Endothelial cell (in vitro differentiated cells): ENCODE results near the gene MSANTD7. TPM values are rescaled to one million over a fixed set of nuclear protein-coding genes. Genes with fewer than 3 reads are reported as not detected.

Source experiments
- DNase-seq: peaks from one replicate; pipeline ENCODE4 v3.0.0; 2021; ENCODE audit warnings: low spot score
- H3K27ac Mint-ChIP-seq: one replicate; pipeline ENCODE4 v1.8.0; 2021; ENCODE audit warnings: mixed read lengths, inconsistent platforms; ENCODE audit not compliant: unreplicated experiment
- H3K27me3 Mint-ChIP-seq: one replicate; pipeline ENCODE4 v1.8.0; 2021; ENCODE audit warnings: mild to moderate bottlenecking, moderate library complexity, mixed read lengths, inconsistent platforms; ENCODE audit not compliant: unreplicated experiment
- H3K36me3 Mint-ChIP-seq: one replicate; pipeline ENCODE4 v1.8.0; 2021; ENCODE audit warnings: mild to moderate bottlenecking, low read depth, mixed read lengths, inconsistent platforms; ENCODE audit not compliant: unreplicated experiment
- H3K4me1 Mint-ChIP-seq: one replicate; pipeline ENCODE4 v1.8.0; 2021; ENCODE audit warnings: mild to moderate bottlenecking, mixed read lengths, inconsistent platforms; ENCODE audit not compliant: unreplicated experiment
- H3K4me3 Mint-ChIP-seq: one replicate; pipeline ENCODE4 v1.8.0; 2021; ENCODE audit warnings: mild to moderate bottlenecking, mixed read lengths, inconsistent platforms; ENCODE audit not compliant: unreplicated experiment
- H3K9me3 Mint-ChIP-seq: one replicate; pipeline ENCODE4 v1.8.0; 2021; ENCODE audit warnings: mixed read lengths, inconsistent platforms; ENCODE audit not compliant: unreplicated experiment
- long read RNA-seq: library from polyadenylated mRNA; unstranded; transcript quantifications from one replicate; pipeline ENCODE4 v2.0.0, GENCODE V29; 2020; ENCODE audit not compliant: unreplicated experiment
- total RNA-seq: library from RNA; stranded (reverse); fragmentation: NEBNext Ultra II Directional; extraction: Animal tissue kit (Norgen Biotek cat#: 25700); gene quantifications from one replicate; pipeline ENCODE4 v1.2.1, GENCODE V29; 2021; ENCODE audit not compliant: unreplicated experiment
- TF ChIP-seq, protein P1 (sequence below): fragments of 200-600 bp; sonication (generic); IDR thresholded peaks from one replicate; pipeline ENCODE4 v1.5.0; 2021; ENCODE audit warnings: antibody characterized with exemption; ENCODE audit not compliant: unreplicated experiment

Gene MSANTD7
- total RNA-seq = 17.9 TPM
- long read RNA-seq, full-length matches to known transcripts = 6 of 7 reads
- long read RNA-seq, partial matches to known transcripts = 0 of 7 reads
- long read RNA-seq, other reads (novel, unspliced or antisense) = 1 of 7 reads

DNA sequence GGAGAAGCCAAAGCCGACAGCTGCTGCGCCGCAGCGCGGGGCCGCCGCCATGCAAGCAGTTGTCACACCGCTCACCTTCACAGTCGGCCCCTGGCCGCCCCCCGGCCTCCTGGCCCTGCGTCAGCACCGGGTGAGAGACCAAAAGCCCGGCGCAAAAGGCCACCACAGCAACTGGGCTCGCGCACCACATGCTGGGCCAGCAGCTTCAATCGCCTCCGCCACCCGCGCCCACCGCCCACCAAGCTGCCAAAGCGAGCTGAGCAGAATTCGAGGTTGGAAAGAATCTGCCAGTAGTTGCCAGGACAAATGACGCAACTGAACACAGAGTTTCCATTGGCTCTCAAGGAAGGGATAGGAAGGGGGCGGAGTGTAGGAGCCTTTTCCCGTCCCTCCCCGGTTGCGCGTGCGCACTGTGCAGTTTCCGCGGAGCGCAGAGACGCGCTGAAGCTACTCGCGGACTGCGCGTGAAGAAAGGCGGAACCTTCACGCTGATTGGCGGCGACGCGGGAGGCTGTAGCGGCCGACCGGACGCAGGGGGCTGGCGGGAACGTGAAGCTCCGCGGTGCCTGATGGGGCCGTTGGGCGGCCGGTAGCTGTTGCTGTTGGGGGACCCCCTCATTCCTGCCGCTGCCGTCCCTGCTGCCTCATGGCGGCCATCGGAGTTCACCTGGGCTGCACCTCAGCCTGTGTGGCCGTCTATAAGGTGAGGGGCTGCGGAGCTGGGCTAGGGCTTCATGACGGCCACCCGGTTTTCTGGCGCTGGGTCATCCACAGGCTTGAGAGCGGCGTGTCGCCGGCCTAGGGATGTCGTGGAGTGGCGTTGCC is at the start of gene MSANTD7, which contains the start of the genes CDNF and HSPA14:
Gene MSANTD7 (plus strand): TSS at position 550 of the 825 bp plus-strand sequence. CDS start 3,979 bp downstream, outside the sequence.
Gene CDNF (minus strand): TSS at position 281 of the 825 bp plus-strand sequence. CDS start 91 bp downstream, at position 190.
Gene HSPA14 (plus strand): TSS at position 550 of the 825 bp plus-strand sequence. CDS start 97 bp downstream, at position 647.
- peak; percentile 99 for DNase-seq
- H3K27ac Mint-ChIP-seq = peak within 1 kb of the TSS; percentile 95
- peak within 1 kb of the TSS; percentile 96 for H3K4me3 Mint-ChIP-seq
- H3K27me3 Mint-ChIP-seq = peaks cover 5% of the 10 kb centered on the region
- H3K9me3 Mint-ChIP-seq = no peaks in the 10 kb centered on the region
- peaks cover 29% of the 10 kb centered on the region for H3K4me1 Mint-ChIP-seq
- TF ChIP-seq, protein P1, sequence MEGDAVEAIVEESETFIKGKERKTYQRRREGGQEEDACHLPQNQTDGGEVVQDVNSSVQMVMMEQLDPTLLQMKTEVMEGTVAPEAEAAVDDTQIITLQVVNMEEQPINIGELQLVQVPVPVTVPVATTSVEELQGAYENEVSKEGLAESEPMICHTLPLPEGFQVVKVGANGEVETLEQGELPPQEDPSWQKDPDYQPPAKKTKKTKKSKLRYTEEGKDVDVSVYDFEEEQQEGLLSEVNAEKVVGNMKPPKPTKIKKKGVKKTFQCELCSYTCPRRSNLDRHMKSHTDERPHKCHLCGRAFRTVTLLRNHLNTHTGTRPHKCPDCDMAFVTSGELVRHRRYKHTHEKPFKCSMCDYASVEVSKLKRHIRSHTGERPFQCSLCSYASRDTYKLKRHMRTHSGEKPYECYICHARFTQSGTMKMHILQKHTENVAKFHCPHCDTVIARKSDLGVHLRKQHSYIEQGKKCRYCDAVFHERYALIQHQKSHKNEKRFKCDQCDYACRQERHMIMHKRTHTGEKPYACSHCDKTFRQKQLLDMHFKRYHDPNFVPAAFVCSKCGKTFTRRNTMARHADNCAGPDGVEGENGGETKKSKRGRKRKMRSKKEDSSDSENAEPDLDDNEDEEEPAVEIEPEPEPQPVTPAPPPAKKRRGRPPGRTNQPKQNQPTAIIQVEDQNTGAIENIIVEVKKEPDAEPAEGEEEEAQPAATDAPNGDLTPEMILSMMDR = no peak
- H3K36me3 Mint-ChIP-seq = peaks cover 2% of the 10 kb centered on the region

- H3K4me1 Mint-ChIP-seq = peaks cover 42% of the 10 kb centered on the region
- no peaks in the 10 kb centered on the region for H3K36me3 Mint-ChIP-seq
- H3K4me3 Mint-ChIP-seq = no peak overlapping the region
- H3K9me3 Mint-ChIP-seq = no peaks in the 10 kb centered on the region
- peak overlapping the region; percentile 96 for H3K27ac Mint-ChIP-seq
- DNase-seq = no peak
- peaks cover 2% of the 10 kb centered on the region for H3K27me3 Mint-ChIP-seq
- TF ChIP-seq, protein P1 = no peak
These were observed 39.5 kb upstream of the MSANTD7 start for GRCh38 chr10:14798636-14799035.

- Mint-ChIP-seq H3K36me3 (no peaks in the 10 kb centered on the region), H3K27ac (no peak overlapping the region), H3K4me3 (no peak overlapping the region), H3K9me3 (no peaks in the 10 kb centered on the region), H3K27me3 (peaks cover 2% of the 10 kb centered on the region), H3K4me1 (peaks cover 42% of the 10 kb centered on the region)
- TF ChIP-seq, protein P1 = no peak
- DNase-seq = no peak
These were observed 37.7 kb upstream of the MSANTD7 start for GRCh38 chr10:14800397-14800796.

DNA sequence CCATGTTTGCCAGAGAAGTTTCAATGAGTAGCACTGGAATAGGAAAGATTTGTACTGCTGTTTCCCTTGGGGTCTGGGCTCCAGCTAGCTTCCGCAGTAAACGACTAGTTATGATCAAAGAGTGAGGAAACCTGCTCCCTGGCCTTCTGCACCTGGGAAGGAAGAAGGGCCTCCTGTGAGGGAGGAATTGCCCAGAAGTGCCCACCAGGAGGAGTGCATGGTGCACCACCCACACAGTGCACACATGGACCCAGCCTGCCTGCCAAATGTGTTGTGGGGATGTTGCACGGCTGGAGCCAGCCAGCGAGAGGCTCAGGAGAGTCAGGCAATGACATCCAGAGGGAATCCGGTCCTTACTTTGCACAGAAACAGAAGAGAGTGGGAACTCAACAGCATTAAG is 36.4 kb upstream of the MSANTD7 start:
- Mint-ChIP-seq H3K27ac (no peak overlapping the region), H3K4me1 (peaks cover 39% of the 10 kb centered on the region), H3K9me3 (no peaks in the 10 kb centered on the region), H3K4me3 (no peak overlapping the region), H3K27me3 (peaks cover 2% of the 10 kb centered on the region), H3K36me3 (no peaks in the 10 kb centered on the region)
- DNase-seq = peak; percentile 10
- TF ChIP-seq, protein P1 = no peak

DNA sequence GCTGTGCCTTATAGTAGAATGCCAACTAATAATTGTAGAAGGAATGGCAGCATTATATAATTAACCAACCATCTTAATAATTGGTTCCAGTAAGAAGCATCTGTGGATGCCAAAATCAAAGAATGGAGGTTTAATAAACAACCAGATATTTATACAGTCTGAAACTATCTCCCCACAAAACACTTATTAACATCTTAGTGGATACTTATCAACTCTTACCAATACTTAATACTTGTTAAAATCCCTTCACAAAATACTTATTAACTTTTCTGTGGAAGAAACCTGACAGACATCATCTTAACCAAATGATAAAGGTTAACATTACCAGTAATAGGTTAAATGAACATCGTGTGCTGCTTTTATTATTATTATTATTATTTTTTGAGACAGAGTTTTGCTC is 34.3 kb upstream of the MSANTD7 start:
- peaks cover 3% of the 10 kb centered on the region for H3K27me3 Mint-ChIP-seq
- H3K9me3 Mint-ChIP-seq = no peaks in the 10 kb centered on the region
- H3K4me3 Mint-ChIP-seq = no peak overlapping the region
- TF ChIP-seq, protein P1 = no peak
- no peak for DNase-seq
- H3K36me3 Mint-ChIP-seq = no peaks in the 10 kb centered on the region
- H3K27ac Mint-ChIP-seq = no peak overlapping the region
- peaks cover 28% of the 10 kb centered on the region for H3K4me1 Mint-ChIP-seq
